ENCODE results near the gene GCNT4.
A peak's percentile ranks its signal among the peaks of the same experiment; 100 is the strongest.

GCNT4 gene

GRCh38 chr5:75051217-75051751, 1.1 kb downstream of the GCNT4 start:
- DNase-seq (ENCODE audit: low read depth, low spot score), result no peak

- no peak for DNase-seq (ENCODE audit: low read depth, low spot score)
Measured at GRCh38 chr5:75050415-75050814, 1.9 kb downstream of the GCNT4 start.

GRCh38 chr5:75049456-75050351, 2.7 kb downstream of the GCNT4 start:
- DNase-seq (ENCODE audit: low read depth, low spot score), result peak; percentile 56

GRCh38 chr5:75048457-75048953, 3.9 kb downstream of the GCNT4 start:
- DNase-seq (ENCODE audit: low read depth, low spot score), result peak; percentile 51

GRCh38 chr5:75047356-75047755, 5.0 kb downstream of the GCNT4 start:
- no peak for DNase-seq (ENCODE audit: low read depth, low spot score)

- no peak for DNase-seq (ENCODE audit: low read depth, low spot score)
Measured at GRCh38 chr5:75046366-75047142, 5.8 kb downstream of the GCNT4 start.

GRCh38 chr5:75045071-75045470, 7.3 kb downstream of the GCNT4 start:
- DNase-seq (ENCODE audit: low read depth, low spot score), result no peak

GRCh38 chr5:75044406-75044805, 8.0 kb downstream of the GCNT4 start:
- peak; percentile 52 for DNase-seq (ENCODE audit: low read depth, low spot score)

GRCh38 chr5:75043633-75044264, 8.6 kb downstream of the GCNT4 start:
- no peak for DNase-seq (ENCODE audit: low read depth, low spot score)

GRCh38 chr5:75042522-75042921, 9.8 kb downstream of the GCNT4 start:
- DNase-seq (ENCODE audit: low read depth, low spot score), result peak; percentile 44

- peak; percentile 30 for DNase-seq (ENCODE audit: low read depth, low spot score)
Measured at GRCh38 chr5:75040973-75041372, 11.4 kb downstream of the GCNT4 start.

- DNase-seq (ENCODE audit: low read depth, low spot score), result peak; percentile 66
Measured at GRCh38 chr5:75037106-75037505, 15.3 kb downstream of the GCNT4 start.

- no peak for DNase-seq (ENCODE audit: low read depth, low spot score)
Measured at GRCh38 chr5:75034137-75034739, 18.1 kb downstream of the GCNT4 start.

- DNase-seq (ENCODE audit: low read depth, low spot score), result no peak
Measured at GRCh38 chr5:75031366-75031765, 21.0 kb downstream of the GCNT4 start.

- no peak for DNase-seq (ENCODE audit: low read depth, low spot score)
Measured at GRCh38 chr5:75028090-75028489, 24.3 kb downstream of the GCNT4 start.

- DNase-seq (ENCODE audit: low read depth, low spot score), result no peak
Measured at GRCh38 chr5:75023368-75024159, 28.8 kb downstream of the GCNT4 start.

GRCh38 chr5:75021800-75022199, 30.6 kb downstream of the GCNT4 start:
- DNase-seq (ENCODE audit: low read depth, low spot score), result no peak

GRCh38 chr5:75021219-75021618, 31.1 kb downstream of the GCNT4 start:
- DNase-seq (ENCODE audit: low read depth, low spot score), result no peak

- no peak for DNase-seq (ENCODE audit: low read depth, low spot score)
Measured at GRCh38 chr5:75020016-75020656, 32.2 kb downstream of the GCNT4 start.

Data from astrocyte of the hippocampus (primary cell).